Measurements from ENCODE around the gene PCSK6. TPM values are rescaled to one million over a fixed set of nuclear protein-coding genes. Genes with fewer than 3 reads are reported as not detected.

Gene PCSK6
- total RNA-seq, 1 donor from 2014 or later = 20.9 TPM

DNA sequence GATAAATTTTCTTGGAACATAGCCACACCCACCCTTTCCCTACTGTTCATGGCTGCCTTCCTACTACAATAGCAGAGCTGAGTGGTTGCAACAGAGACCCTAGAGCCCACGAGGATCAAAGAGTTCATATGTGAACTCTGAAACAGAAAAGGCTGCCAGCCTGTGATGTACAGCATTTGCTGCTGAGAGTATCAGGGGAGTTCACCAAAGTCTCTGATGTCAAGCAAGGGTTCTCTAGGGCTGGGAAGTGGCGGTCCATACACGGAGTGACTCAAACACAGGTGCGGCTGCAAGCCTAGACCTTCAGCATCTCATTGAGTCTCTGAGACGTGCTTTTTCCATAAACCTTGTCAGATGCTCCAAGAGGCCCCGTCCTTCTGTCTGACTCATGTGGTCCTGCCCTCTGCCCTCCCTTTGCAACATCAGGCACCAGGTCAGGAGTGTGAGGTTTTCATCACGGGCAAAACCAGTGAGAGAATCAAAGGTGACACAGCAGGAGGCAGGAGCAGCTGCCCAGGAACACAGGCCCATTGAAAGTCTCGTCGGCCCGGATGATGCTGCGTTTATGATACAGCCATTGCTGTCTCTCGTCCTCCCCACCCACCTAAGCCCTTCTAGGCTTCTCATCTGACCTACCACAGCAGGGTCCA is 42.9 kb downstream of the PCSK6 start:
- DNase-seq = no peak

DNA sequence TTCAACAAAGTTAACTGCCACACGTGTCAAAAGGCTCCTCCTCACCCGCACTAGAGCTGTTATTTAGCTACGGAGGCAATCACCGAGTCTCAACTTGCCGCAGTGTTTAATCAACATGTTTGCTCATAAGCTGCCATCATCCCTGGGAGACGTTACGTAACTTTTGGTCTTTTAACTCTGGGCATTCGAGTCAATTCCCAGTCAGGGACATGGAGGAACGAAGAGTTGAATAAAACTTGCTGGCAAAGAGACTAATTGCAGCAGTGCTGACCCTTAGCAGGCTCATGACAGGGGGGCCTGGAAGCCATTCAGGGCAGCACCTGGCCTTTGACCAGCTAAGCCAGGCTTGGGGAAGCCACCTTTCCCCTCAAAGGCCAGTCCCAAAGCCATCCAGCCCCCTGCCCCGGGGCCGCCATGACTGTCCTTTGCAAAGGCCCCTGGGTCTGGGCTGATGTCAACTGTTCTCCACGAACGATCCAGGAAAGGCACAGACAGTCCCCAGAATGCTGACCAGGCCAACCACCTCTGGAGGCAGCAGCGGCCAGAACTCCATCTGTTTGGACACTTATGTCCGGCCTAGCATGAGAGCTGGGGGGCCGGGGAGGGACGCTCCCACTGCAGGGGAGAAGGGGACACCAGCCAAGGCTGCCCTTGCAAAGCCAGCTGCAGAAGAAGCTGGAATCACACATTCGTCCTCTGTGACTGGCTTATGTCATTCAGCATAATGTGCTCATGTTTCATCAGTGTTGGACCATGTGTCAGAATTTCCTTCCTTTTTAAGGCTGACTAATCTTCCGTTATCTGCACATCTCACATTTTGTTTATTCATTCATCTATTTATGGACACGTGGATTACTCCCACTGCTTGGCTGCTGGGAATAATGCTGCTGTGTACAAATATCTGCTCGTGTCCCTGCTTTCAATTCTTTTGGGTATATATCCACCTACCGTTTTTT is 43.7 kb downstream of the PCSK6 start:
- DNase-seq = peak; percentile 50

DNA sequence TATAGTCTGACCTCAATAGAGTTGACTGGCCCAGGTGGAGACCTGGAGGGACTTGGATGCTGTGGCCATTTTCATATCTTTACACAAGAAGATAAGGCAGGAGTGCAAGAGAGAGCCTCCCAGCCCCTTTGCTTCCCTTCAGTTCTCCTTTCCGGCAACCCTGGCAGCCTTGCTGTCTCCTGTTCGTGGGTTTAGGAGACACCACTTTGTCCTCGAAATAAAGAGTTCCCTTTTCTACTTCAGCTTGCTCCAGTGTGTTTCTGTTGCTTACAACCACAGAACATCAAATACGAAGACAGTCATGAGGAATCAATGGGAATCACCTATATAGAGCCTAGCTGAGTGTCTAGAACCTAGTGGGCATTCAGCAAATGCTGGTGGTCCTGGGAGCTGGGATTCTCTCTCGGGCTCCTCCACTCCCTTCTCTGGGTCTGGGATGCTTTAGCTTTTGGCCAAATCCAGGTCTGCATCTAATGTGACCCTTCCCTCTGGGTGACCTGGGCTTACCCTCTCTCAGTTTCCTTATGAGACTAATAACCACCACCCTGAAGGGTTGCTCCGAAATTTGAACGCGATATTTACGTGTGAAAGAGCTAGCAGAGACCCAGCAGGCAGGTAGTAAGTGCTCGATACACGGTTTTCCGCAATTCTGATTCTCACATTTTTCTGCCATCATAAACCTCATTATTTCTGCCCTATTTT is 44.5 kb downstream of the PCSK6 start:
- no peak for DNase-seq

DNA sequence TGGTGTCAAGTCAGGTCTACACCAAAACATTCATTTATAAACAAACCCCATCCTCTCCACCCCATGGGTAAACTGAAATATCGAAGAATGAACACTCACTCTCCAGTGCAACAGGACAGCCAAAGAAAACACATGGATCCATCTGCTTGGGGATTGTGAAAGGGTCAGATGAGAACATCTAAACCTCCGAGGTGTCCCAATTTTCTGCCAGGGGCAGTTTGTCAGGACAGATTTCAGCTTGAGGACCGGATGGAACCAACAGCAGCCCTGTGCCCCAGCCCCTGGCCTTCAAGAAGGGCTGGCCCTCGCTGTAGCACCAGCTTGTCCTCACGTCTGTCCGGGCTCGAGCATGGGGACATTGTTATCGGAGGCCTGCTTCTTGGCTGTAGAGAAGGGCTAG is 45.5 kb downstream of the PCSK6 start:
- DNase-seq = no peak

DNA sequence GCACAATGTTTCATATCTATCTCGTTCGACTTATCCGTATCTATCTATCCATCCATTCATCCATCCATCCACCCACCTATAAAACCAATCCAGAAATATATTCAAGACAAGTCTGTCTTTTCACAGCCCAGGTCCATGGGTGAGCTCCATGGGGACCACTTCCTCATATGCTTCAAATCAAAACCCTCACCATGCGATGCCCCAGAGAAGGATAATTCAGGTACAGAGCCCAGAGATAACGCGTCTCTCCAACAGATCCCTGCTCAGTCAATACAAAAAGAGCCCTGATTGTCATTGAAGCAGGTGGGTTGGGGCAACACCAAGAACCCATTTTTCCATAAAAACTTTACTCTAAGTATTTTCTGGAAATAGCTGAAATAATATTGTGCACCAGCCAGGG is 47.2 kb downstream of the PCSK6 start:
- no peak for DNase-seq

DNA sequence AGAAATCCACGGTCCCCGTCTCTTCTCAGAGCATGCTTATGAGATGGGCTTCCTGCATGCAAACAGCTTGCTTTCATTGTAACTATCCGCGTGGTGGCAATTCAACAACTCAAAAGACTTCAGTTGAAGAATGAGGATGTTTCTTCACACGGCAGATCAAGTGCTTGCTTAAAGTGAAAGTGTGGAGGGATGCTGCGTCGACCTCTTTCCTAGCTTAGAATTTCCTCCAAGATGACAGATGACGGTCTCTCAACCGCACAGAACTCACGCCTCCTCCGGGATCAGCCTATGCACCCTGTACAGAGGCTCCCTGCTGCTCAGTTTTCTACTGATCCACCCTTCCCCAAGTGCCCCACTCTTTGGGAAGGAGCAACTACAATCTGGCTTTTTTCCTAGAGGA is 47.8 kb downstream of the PCSK6 start:
- peak; percentile 62 for DNase-seq

DNA sequence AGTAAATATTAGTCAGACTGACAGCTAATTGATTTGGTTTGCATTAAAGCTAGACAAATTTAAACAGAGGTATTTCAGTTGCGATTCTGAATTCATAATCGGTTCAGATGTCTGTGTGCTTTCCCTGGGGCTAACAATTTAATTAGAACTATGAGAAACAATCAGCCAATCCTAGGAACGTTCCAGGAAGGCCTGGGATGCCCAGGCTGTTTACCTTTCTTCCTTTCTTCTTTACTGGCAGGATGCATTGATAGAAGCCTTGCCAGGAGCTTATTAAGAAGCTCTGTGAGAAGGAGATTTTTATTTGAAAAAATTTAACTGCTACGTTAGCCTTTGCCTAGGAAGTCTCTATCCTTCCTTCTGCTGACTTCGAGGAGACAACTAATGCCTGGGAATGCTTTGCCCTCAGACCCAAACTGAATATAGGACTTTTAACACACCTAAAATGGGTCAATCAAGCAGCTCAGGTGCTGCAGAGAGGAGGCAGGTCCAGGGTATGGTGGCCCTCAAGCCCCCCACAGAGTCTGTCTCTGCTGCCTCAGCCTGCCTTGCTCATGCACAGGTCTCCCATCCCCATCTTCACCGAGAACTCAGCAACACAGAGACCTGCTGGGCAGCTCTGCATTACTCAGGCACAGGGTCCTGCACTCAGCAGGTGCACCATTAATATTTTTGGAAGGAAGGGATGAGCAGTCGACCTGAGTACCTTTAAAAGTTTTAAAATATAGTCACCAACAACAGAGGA is 48.5 kb downstream of the PCSK6 start:
- DNase-seq = peak; percentile 29

DNA sequence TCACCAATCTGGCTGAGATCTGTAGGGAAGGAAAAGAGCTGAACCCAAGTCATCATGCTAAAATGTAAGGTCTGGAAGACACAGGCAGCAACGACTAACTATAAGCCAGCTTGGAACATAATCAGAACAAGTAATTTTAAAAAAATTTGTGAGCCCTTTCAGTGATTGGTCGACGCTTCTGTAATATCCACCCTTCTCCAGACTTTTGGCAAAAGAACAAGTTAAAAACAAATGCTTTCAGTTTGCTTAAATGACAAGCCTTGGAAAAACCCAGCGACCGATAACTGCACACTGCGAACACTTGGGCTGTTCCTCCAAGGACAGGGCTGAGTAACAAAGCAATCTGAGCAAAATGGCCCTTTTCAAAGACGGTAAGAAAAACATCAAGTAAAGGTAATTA is 49.6 kb downstream of the PCSK6 start:
- peak; percentile 91 for DNase-seq

DNA sequence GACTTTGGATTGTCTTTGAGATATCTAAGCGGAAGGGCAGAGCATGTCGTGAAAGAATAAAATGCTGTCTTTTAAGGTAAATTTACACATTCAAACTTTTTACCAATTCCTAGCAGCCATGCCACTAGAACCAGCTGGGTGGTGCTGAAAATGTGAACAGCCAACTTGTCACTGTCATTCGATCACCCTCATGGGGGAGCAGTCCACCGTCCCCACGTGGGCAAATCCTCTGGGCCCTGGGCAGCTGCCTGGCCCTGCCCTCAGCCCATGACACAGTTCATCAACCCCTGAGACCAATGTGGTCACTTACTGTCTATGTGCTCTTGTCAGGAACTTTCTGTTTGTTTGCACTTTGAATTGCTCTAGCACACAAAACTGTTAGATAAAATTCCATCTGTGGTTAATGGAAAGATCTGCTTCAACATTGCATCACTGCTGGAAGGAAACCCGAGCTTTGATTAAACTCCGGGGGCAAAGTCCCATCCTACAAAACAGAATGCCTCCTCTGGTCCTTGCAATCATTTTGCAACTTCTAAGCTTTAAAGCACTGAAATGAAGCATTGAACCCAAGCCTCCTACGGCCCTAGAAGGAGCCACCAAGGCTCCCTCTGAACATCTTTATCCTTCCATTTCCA is 50.1 kb downstream of the PCSK6 start:
- peak; percentile 89 for DNase-seq

DNA sequence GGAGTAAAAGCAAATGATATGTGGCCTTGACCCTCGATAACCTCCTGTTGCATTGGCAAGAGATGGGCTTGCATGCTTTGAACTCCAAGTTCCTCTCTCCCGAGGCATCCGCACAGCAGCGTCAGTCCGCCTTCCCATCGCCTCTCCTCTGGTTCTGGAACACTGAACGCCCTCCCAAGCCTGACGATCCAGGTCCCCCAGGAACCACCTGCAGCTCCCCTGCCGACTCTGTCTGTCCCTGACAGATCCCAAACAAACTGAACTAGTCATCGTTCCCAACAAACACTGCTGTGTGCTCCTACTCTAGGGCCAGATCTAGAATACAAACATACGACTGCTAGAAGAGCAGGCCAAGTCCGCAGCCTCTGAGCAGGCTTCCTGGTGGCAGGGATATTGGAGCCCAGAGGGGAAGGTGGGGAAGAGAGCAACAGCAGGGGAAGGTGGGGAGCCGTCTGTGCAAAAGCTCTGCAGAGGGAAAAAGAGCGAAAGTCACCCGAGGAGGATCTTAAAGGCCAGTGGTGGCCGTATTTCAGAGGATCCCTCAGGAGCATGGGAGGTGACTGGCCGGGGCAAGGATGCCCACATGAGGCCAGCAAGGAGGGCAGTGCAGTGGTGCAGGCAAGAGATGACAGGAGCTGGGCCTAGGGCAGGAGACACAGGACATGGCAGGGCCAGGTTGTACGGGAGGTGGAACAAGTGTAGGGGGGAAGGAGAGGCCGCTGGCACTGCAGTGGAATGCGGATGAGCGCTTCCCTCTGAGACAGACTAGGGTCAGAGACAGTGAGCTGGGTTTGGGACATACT is 50.8 kb downstream of the PCSK6 start:
- no peak for DNase-seq

DNA sequence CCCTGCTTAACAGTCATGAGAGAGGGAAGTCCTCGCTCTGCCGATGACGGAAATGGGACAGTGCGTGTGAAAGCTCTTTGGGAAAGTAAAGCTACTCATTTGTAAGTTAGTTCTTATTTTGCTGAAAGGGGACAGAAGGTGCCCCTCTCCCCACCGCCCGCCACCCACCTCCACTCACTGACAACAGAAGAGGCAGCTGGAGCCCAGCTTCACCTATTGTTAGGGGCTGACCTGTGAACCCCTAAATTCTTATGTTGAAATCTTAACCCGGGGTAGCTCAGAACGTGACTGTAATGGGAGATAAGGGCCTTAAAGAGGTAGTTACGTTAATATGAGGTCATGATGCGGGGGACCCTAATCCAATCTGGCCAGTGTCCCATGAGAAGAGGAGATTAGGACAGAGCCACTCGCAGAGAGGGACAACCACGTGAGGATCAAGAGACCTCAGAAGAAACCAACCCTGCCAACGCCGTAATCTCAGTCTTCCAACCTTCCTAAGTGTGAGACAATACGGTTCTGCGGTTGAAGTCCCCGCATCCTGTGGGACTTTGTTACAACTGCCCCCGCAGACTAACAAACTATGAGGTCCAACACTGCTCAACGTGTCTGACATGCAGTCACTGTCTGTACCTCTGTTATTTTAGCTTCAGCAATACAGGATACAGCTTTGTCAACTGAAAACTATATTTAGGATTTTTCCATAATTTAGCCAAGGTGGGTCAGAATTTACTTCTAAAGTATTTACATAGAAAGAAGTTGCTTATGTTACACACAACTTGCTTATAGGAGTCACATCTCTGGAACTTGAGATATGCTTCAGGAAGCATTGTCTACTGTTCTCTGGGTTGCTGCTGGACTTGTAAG is 51.7 kb downstream of the PCSK6 start:
- DNase-seq = no peak

DNA sequence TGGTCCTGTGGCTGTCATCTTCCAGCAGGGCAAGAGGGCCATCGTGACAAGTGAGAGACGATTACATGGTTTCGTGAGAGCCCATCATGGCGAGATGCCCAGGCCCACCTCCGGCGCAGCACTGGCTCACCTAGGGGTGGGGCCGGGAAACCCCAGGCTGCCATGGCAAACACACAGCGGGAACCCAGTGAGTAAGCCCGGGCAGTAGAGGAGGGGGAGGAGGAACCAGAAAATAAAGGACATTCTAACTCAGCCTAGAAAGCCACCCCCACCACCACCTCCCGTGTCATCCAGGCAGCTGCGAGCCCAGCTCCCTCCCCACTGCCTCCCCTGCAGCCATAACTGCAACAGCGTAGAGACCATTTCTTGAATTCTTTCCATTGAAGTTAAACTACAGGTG is 52.3 kb downstream of the PCSK6 start:
- DNase-seq = no peak

DNA sequence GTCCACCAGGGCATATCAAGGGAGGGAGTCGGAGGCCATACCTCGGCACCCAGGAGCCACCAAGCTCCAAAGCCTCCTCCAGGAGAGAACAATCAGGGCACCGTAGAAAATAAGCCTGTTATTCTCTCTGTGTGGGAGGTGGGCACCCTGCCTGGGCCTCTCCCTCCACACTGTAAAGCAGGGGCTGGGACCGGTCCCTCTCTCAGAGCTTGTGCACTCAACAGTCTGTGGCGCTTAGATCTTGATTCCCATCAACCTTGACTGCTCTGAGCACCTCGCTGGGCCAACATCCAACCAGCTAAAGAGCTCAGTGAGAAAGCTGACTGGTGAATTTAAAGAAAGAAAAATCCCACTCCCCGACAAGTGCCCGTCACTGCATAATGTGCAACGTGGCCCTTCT is 53.0 kb downstream of the PCSK6 start:
- no peak for DNase-seq

DNA sequence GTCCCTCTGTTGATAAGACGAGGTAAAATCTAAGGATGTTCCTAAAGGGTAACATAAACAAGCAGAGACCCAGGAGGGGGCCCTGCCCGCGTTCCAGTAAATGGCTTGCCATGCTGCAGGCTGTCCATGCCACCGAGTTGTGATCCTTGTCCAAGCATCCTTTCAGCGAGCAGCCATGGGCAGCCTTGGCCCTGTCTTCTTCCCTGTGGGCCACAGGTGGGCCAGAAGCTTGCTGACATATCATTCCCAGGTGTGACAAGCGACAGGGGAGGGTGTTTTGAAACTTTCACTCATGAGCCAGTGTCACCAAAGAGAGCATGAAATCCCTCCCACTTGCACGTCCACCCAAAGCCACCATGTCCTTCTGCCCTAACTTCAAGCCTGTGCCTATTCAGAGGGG is 53.7 kb downstream of the PCSK6 start:
- DNase-seq = no peak

DNA sequence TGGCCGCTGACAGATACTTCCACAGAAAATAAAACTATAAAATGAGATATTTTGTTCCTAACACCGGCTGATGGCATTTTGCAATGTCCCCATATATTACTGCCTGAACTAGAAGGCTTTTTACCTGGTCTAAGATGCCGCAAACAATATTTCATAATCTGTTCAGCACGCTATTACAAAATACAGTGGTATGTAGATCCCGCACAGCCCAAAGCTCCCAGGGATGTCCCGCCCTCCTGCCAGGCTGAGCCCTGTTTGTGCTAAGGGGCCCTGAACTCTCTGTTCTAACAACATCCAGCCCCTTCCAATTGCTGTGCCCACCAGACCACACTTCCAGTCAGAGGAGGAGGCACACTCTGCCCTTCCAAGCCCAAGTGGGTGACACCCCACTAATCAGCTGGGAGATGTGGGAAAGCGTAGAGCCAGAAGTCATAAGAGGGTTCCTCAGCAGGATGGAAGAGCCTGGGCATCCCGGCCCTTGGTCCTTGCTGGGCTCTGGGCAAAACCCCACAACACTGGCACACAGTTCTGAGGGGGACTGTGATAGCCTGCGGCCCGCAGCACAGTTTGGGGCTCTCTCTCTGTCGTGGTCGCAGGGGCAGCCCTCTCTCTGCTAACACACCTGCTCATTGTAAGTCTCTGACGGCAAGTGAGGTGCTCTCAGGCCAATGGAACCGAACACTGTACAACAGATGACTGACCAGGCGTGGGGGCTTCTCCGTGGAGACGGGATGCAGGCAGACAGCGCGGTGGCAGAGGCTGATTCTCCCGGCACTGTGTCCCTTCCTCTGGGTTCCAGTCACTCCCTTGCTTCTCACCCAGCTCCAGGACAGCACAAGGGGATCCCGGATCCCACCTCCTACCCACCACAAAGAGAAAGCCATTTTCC is 55.2 kb downstream of the PCSK6 start:
- no peak for DNase-seq

DNA sequence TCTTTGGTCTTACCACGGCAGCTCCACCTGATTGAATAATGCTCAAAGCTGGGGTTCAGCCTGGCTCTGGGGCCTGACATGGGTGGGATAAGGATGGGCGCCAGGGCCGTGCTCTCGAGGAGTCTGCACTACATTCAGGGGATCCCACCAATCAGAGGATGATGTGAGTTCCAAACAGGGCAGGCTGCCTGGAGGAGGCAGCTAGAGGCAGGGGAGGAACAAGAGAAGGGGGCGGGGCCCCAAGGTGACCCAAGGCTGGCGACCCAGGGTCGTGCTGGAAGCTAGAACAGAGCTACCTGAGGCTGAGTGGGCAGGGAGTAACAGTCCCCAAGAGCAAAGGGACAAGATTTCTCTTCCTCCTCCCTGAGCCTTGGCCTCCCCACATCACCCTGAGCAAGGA is 56.1 kb downstream of the PCSK6 start:
- DNase-seq = no peak

DNA sequence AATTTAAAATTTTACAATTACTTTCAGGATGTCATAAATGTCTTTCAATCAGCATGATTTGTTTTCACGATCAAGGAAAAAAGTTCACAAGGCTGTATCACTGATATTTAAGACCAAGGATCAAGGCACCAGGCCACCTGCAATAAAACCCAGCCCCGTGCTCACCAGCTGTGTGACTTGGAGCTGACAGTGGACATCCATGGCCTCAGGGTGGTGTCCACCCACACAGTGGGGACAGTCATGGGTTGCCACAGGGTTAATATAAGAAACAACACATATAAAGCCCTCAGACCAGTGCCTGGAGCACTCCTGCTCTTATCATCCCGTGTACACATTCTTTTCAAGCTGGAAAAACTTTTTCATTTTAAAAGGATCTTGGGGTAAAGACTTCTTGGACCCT is 56.5 kb downstream of the PCSK6 start:
- no peak for DNase-seq

DNA sequence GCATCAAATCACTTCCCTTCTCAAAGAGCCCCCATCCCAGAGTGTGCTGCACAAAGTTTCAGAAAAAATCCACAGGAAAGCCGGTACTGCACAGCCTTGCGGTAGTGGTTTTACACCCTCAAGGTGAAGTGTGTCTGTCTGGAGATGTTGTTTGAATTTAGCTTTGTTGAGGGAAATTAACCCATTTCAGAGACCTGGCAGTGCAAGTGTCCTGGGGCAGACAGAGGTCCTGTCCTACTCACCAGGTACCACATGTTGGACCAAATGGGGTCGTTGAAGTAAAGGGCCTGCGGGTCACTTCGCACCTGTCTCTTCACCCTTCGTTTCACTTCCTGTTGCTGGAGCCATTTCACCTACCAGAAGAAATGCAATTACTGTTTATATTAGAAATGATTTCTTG is 57.8 kb downstream of the PCSK6 start:
- DNase-seq = no peak

DNA sequence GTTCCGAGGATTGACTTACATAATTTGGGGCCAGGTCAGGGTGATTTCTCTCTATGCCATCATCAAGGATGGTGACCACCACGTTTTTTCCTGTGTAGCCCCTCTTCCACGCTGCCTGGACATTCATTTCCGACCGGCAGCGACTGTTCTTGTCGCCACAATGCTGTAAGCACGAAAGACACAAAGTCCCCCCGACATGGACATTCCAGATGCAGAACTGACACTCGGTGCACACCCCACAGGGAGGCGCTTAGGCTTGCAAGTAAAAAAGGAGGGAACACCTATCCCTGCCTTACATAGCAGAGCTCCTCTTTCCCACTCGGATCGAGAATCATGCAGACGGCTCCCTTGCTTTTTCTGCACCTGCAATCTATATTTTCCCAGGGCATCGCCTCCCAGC is 58.2 kb downstream of the PCSK6 start:
- DNase-seq = no peak
